ENCODE measurements around the gene GALNTL6.

DNA sequence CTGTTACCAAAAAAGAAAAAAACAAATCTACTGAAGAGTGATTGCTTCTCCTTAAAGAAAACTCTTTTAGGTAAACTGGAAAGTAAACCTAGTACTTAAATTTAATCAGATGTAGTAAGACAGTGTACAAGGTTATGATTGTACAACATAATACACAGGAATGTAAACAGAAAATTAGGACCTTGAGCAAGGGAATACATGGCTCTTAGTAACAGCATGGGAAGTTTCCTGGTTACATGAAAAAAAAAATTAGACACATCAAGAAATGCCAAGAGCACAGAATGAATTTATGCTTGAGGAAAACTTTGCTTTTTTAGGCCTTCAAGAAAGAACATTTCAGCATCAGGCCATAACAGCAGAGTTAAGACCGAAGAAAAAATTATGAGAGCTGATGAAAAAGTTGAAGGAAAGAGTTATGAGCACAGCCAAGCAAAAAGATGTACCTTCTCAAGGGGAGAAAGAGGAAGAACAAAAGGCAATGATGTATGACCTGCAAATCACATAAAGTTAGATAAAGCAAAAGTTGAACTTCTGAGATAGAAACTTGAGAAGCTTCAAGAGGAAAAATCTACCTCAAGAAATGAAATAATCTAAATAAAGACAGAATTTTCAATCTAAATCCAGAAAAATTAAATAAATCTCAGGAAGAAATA is 311.6 kb downstream of the GALNTL6 start:
- TF ChIP-seq, protein P1, sequence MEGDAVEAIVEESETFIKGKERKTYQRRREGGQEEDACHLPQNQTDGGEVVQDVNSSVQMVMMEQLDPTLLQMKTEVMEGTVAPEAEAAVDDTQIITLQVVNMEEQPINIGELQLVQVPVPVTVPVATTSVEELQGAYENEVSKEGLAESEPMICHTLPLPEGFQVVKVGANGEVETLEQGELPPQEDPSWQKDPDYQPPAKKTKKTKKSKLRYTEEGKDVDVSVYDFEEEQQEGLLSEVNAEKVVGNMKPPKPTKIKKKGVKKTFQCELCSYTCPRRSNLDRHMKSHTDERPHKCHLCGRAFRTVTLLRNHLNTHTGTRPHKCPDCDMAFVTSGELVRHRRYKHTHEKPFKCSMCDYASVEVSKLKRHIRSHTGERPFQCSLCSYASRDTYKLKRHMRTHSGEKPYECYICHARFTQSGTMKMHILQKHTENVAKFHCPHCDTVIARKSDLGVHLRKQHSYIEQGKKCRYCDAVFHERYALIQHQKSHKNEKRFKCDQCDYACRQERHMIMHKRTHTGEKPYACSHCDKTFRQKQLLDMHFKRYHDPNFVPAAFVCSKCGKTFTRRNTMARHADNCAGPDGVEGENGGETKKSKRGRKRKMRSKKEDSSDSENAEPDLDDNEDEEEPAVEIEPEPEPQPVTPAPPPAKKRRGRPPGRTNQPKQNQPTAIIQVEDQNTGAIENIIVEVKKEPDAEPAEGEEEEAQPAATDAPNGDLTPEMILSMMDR (conservative IDR thresholded peaks at IDR 0.05; ENCODE audit: low read length) = no peak
- TF ChIP-seq EZH2phosphoT487 (IDR thresholded peaks at IDR 0.05; ENCODE audit: borderline replicate concordance) = no peak
